ENCODE measurements around the gene ULBP3.
"Not testable (repeated sequence)": the region's sequence is repeated elsewhere in the genome, so short reads cannot be mapped to it uniquely, and the experiment has no call there.

ULBP3 gene

DNA sequence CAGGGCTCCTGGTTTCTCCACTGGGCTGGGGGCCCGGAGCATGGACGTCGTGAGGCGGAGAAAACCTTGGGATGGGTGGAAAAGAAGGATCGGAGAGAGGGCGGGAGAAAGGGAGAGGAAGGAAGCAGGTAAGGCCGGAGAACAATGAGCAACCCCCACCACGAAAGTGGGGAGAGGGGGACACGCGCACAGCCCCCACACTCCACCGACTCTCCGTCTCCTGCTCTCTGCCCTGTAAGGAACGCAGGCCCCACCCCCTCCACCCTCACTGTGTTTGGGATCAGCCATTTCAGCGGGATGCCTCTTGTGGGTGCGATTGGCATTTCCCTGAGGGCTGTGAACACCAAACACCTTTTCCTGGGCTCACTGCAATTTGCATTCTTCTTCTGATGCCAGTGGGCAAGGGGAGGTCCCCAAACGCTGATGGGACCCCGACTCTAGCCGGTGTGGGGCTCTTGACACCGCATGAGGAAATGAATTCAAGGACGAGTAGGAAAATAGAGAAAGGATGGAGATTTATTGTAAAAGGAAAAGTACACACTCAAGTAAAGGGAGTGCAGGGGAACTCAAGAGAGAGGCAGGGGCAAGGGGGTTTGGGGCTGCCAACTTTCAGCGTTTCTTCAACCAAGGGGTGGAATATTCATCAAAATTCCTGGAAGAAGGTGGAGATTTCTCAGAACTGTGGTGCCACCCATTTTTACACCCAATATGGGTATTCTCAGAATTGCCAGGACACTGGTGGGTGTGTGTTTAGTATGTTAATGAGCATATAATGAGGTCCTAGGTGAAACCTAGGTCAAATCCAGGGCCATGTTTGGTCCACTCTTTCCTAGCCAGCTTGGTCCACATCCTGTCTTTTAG is 30.5 kb downstream of the ULBP3 start:
- FAIRE-seq = no peak

DNA sequence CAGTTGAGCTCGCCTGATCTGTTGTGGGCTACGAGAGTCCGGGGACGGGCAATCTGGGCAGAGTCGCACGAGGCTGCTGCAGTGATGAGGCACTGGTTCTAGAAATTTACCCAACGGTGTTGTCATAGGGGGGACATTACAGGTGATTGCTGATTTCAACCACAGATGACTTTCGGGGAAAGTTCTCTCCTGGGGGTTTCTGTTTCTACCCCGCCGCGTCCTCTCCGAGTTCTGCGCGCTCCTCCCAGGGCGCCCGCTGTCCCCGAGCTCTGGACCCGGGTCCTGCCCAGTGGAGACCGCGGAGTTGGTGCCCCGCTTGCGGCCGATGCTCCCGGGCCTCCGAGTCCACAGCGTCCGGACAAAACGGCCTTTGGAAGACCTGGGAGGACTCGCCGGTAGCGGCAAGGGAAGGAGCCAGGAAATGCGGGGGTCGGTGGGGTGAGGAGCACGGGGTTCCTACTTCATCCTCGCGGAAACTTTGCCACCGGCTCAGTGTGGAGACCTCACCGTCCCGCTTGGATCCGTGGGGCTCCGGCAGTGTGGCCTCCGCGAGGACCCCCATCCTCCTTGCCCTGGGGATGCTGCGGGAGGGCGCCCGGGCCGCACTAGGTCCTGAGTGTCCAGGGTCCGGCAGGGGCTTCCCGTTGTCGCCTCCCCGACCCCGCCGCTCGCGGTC is 31.3 kb downstream of the ULBP3 start:
- FAIRE-seq = no peak

DNA sequence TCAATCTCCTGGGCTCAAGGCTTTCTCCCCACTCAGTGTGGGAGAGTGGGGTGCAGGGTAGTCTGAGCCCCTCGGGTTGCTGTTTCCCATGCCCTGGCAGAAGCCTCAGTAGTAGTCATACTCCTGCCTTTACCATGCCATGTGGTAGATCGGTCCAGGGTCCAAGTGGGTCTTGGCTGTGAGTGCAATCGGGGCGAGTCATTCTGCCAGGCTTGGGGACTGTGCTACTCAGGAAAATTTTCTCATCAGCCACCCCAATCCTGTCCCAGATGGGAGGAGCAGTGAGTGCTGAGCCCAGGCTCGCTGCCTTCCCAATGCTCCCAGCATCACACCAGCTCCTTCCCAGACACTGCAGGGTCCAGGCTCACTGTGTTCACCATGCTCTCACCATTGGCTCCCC is 32.8 kb downstream of the ULBP3 start:
- FAIRE-seq = no peak

DNA sequence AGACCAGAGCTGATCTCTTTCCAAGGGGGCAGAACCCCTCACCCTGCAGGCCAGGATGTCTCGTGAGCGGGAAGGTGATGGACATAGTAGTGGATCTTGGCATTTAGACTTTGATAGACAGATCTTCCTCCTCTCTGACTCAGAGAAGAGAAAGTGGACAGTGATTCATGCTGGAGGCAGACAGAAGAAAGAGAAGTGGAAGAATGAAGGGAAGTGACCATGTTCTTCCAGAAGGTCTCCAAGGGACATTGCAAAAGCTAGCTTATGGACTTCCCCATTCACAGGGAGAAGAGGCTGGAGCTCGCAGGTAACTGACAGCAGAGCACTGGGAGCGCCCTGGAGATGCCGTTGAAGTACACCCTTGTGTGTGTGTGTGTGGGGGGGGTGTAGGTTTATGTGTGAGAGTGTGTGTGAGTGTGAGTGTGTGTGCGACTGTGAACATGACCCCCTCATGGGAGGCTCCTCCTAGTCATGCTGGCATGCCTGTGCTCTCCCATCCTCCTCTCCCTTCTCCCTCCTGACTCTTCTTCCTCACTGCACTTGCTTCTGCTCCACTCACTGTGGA is 35.6 kb downstream of the ULBP3 start:
- FAIRE-seq = no peak

DNA sequence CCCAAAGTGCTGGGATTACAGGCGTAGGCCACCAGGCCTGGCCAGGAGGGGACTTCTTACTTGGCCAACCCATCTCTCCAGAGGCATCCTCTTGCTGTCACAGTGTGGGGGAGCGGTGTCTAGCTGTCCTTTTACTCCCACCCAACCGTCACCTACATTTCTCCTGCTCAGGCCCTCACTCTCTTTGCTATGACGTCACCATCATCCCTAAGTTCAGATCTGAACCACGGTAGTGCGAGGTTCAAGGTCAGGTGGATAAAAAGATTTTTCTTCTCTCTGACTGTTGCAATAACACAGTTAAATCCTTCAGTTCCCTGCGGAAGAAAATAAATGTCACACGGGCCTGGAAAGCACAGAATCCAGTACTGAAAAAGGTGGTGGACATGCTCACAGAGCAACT is 36.3 kb downstream of the ULBP3 start:
- no peak for FAIRE-seq

DNA sequence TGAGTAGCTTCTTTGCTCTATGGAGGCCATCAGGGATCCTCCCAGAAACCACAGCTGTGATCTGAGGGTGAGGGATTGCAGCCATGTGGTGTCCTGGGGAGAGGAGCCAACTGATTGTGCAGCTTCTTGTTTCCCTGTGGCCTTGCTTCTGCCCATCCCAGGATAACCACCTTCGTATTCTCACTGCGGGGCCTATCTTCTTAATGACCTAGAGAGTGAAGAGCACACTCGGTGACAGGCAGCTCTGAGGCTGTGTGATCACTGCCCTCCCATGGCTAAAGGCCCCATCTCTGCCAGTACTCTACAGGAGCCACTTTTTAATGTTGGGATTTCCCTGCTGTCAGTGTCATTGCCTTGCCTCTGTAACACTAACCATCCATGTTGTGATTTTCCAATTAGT is 38.3 kb downstream of the ULBP3 start:
- no peak for FAIRE-seq

DNA sequence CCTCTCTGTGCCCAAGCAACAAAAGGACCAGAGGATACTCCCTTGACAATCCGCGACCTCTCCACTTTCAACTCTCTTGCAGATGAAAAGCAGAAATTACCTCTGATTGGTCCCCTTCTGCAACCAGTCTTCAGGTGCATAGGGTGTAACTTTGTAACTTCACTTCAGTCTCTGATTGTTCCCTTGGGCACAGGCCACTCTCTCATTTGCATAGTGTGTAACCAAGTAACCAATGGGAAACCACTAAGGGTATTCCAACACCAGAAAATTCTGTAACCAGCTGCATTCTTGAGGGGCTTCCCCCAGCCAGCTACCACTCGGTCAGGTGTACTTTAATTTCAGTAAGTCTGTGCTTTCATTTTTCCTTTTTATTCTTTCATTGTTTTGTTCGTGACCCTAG is 39.2 kb downstream of the ULBP3 start:
- FAIRE-seq = no peak

DNA sequence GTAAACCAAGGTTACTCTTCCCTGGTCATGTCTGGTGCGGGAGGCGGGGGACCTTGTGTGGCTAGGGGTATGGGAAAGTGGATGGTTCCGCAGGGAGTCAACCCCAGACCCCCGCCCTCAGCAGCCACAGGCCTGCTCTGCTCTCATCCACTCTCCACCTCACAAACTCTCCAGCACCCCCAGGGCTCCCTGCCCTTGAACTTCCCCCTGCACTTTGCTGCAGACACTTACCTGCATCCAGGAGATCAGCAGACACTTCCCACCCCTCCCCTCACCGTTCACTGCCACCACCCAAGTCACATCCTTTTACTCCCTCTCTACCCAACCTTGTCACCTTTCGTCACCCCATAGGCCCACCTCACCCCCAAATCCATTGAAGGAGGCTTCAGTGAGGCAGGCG is 39.6 kb downstream of the ULBP3 start:
- no peak for FAIRE-seq

DNA sequence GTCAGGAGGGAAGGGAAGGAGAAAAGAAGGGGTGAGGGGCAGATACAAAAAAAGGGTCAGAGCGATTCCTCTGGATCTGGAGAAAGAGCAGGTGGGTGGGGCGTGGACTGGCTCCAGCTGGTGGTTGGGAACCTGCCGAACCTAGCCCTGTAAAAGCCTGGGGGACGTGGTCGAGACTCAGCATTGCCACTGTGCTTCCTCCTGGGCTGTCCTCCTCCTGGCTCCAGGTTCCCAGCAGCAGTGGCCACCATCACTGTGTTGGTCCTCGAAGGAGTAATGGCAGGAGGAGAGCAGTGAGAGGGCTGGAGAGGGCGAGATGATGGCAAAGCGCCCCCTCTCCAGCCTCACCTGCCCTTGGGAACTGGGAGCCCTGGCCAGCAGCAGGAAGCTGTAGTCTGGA is 40.1 kb downstream of the ULBP3 start:
- no peak for FAIRE-seq

DNA sequence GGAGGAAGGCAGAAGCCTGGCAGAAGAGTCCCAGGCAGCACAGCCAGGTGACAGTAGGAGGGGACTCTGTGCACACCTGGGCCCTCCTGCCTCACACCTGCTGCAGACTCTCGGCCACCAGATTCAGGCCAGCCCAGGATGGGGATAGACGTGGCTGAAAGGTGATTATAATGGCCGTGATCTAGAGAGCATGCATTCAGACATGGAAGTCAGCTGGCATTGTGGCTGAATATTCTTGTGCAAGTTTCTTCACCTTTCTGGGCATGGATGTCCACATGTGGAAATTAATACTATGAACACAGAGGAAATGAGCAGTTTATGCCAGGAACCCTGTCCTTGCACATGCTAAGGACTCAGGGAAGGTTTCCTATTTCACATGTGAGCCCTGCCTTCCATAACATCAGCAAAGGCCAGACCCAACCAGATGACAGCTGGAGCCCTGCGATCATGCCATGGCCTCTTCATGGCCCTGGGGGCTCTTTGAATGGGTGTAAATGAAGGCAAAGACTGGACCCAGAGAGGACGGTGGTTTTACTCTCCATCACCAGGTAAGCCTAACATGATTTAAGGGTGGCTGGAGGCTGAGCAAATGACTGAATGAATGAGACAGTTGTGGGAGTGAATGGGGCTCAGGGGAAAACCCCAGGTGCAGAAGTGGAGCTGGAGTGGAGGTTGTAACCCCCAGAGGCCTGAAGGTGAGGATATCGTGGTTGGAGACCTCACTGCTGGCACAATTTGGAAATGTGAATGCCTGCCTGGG is 40.9 kb downstream of the ULBP3 start:
- no peak for FAIRE-seq

DNA sequence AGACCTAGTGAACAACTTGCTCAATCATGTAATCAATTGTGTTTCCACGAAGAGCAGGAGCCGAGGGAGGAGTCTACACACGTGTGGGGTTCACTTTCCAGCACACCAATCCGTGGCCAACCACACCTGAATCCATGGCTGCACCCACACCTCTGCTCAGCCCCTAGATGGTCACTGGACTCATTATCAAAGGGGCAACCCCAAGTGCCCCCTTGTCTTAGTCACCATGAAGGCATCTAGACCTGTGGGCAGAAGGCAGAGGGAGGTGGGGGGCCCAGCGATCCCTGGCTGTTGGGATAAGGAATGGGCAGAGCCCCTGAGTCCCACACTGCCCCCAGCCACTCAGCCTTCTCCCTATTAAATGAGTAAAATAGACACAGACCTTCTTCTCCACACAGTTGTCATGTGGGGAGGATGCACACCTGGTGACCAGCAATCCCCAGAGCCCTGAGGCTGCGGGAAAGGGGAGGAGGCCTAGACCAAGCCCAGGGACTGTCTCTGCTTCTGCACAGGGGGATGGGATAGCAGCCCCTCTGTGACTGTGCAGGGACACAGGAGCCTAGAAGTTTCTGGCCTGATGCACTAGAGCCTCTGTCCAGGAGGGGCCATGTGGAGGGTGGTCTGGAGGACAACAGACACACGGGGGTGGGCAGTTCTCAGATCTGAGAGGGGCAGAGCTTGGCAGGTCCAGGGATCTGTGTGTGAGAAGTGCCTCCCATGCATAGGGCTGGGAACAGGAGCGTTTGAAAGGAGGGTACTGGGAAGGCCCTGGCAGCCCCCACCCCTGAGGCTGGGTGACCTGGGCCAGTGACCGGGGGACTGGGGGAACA is 41.7 kb downstream of the ULBP3 start:
- FAIRE-seq = no peak

DNA sequence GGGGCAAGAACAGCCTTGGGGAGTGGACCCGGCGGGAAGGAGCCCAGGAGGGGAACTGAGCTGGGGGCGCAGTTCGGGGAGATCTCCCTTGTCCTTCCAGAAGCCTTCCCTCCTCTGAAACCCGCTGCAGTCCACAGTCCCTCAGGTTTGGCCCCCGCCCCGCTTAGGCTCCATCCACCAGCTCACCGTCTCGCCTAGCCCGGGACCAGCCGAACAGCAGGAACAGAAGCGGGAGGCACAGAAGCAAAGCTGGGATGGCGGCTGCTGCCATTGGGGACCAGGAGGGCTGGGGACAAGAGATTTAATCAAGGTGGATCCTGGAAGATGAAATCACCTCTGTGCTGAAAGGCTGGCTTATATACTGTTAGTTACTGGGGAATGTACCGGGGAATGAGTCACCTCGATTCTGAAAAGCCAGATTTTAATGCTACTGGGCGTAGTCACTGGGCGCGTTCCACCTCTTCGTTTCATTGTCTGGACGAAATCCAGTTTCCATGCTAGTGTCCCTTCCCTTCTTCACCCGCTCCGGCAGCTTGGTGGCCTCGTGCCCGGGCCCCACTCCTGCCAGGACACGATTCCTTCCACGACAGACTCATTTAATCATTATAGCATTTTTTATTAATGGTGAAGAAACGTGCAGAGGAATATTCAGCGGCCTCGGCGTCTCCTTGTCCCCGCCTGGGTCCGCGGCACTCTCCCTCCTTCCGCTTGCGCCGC is 43.6 kb downstream of the ULBP3 start, which contains the start of gene RAET1L:
RAET1L (minus strand) TSS at position 332 of the 717 bp plus-strand sequence; CDS start at position 271, 61 bp downstream.
- FAIRE-seq = no peak

DNA sequence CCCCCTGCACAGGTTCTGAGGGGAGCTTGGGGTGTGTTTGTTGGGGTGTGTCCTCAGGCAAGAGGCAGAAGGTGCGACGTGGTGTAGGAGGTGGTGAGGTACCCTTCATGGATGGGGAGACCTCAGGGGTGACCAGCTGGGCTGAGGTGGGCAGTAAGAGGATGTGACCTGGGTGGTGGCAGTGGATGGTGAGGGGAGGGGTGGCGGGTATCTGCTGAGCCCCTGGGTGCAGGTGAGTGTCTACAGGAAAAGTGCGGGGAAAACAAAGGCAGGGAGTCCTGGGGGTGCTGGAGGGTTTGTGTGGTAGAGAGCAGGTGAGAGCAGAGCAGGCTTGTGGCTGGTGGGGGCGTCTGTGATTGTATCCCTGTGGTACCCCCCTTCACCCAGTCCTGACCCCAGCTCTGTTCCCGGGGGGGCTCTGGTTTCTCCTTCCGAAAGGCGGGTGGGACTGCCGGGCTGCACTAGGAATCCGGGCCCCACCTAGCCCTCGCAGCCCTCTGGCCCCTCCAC is 44.2 kb downstream of the ULBP3 start:
- FAIRE-seq = no peak

DNA sequence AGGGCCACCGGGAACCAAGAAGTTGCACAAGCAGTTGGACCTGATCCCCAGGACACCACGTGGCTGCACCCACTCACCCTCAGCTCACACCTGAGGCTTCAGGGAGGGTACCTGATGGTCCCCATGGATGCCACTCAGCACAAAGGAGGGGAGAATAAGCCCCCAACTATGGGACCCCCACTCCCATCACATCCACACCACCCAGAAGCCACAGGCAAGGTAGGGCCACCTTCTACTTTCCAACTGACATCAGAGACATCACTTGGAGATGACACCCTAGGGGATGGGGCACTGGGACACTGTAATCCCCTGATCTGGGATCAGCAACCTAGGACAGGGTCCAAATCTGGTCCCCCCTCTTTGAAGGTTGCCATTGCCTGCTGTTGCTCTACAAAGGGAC is 44.9 kb downstream of the ULBP3 start:
- not testable (repeated sequence) for FAIRE-seq

DNA sequence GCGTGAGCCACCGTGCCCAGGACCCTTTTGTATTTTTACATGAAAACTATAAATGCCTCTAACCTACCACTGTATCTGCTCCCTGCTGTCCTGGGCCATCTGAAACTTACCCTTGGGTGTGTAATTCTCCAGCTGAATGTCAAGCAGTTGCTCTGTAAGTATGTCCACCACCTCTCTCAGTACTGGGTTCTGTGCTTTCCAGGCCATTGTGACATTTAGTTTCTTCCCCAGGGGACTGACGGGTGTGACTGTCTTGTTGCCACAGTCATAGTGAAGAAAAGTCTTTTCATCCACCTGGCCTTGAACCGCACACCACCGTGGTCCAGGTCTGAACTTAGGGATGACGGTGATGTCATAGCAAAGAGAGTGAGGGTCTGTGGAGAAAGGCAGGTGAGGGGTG is 47.1 kb downstream of the ULBP3 start:
- FAIRE-seq = not testable (repeated sequence)

DNA sequence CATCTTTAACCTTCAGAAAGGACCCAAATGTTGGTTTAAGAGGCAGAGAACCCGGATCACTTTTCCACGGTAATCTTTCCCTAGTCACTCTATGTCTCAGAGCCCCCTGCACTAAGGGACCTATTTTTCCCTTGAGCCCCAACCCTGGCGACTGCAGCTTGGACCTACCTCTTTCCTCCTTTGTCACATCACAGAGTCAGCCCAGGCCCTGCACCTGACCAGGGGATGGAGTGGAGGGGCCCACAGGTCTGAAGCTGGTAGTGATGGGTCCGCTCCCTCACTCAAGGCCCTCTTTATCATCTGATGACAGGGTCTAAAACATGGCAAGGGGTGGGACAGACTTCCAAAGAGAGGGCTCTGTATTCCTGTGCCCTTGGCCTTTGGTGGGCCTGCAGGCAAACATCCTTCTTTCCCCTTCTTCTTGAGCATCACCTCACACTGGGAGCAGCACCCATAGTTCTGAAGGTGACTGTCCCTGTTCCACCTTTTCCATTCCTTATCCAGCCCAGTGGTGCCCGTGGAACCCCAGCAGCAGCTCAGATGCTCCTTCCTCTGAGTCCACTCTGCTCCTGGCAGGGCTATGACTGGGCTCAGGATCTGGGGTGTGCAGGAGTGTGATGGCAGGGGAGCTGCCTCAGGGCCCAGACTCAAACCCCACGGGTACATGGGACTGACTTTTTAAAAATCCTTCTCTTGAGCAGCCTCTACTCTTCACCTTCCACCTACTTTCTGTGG is 49.9 kb downstream of the ULBP3 start:
- FAIRE-seq = no peak

DNA sequence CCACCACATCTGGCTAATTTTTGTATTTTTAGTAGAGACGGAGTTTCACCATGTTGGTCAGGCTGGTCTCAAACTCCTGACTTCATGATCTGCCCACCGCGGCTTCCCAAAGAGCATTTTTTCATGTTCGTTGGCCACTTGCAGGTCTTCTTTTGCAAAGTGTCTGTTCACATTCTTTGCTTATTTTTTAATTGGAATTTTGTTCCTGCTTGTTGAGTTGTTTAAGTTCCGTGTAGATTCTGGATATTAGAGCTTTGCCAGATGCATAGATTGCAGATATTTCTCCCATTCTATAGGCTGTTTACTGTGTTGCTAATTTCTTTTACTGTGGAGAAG is 51.8 kb downstream of the ULBP3 start:
- not testable (repeated sequence) for FAIRE-seq

DNA sequence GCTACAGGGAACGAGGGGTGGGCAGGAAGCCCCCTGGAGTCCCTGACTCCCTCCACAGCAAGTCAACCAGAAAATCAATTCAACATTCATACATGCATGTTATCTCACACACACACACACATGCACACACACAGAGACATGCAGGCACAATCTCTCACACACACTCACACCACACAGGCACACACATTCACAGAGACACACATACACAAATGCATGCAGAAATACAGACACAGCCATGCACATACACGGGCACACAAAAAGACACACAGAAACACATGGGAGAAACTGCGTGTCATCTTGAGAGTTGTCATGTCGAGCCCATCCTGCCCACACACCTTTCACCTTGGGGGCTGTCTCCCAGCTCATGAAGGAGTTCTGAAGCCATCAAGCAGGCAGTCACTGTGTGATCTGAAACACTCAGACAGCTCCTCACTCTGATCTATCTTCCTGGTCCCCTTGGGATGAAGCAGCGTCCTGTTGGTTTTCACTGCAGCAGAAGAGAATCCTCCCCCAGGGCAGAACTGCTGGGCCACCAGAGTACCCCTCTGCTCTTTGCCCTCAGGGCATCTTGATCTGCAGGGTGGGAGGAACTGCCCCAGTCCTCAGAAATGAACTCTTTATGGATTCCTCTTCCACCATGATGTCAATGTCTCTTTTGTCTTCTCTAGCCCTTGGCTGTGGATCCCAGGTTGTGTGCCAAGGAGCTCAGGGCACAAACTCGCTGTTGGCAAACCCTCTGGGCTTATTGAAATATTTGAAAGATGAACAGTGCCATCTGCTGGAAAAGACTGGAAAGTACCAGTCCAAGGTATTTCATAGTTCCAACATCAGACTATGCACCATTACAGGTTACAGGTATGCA is 52.4 kb downstream of the ULBP3 start:
- FAIRE-seq = no peak

DNA sequence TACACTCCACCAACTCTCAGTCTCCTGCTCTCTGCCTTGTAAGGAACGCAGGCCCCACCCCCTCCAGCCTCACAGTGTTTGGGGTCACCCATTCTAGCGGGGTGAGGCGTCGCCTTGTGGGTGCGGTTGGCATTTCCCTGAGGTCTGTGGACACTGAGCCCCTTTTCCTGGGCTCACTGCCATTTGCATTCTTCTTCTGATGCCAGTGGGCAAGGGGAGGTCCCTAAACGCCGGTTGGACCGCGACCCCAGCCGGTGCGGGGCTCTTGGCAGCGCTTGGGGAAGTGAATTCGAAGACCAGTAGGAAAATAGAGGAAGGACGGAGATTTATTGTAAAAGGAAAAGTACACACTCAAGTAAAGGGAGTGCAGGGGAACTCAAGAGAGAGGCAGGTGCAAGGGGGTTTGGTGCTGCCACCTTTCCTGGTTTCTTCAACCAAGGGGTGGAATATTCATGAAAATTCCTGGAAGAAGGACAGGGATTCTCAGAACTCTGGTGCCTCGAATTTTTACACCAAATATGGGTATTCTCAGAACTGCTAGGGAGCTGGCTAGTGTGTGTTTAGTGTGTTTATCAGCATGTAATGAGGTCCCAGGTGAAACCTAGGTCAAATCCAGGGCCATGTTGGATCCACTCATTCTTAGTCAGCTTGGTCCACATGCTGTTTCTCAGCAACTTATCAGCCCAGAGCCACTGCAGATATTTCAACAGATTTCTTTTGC is 53.5 kb downstream of the ULBP3 start:
- FAIRE-seq = not testable (repeated sequence)
